SK-N-MC (cell line): ENCODE data around the gene NKAIN2.

Source experiments
- EZH2 ChIP-seq: fragments of 200-600 bp; sonication (generic); IDR thresholded peaks from one replicate; pipeline ENCODE4 v1.6.1; 2017; ENCODE audit warnings: antibody characterized with exemption
- POLR2AphosphoS5 ChIP-seq: IDR thresholded peaks from 2 replicates; pipeline ENCODE4 v1.6.1; 2012; ENCODE audit warnings: mild to moderate bottlenecking, low read depth, low read length, borderline replicate concordance

- TF ChIP-seq POLR2AphosphoS5 (no peak), EZH2 (no peak)
Observed at GRCh38 chr6:124775121-124775520, 971.5 kb downstream of the NKAIN2 start.
